Posterior cingulate gyrus (tissue), 11 donors: ENCODE data around the gene GLP2R.
A peak's percentile ranks its signal among the peaks of the same experiment; 100 is the strongest.
"Not testable (repeated sequence)": the region's sequence is repeated elsewhere in the genome, so short reads cannot be mapped to it uniquely, and the experiment has no call there.

Experiments
- DNase-seq, 10 donors: peaks; one replicate each; pipeline versions ENCODE4 v3.0.0 to v3.0.0-alpha.2; 2020 to 2021; ENCODE audit warnings: mixed read lengths in 3 of 10
- intact Hi-C: fragments of 100-400 bp; cut with DNase I; formaldehyde crosslinking; loops from one replicate; pipeline ENCODE4 v1.15.1; 2023

GLP2R gene

GRCh38 chr17:9825641-9826150 lies at the start of gene GLP2R:
Gene GLP2R, plus strand, starts transcription at chr17:9825924. Its CDS starts 140 bp downstream, at chr17:9826064.
- no peak for DNase-seq
- intact Hi-C loops: no loop called here

DNA sequence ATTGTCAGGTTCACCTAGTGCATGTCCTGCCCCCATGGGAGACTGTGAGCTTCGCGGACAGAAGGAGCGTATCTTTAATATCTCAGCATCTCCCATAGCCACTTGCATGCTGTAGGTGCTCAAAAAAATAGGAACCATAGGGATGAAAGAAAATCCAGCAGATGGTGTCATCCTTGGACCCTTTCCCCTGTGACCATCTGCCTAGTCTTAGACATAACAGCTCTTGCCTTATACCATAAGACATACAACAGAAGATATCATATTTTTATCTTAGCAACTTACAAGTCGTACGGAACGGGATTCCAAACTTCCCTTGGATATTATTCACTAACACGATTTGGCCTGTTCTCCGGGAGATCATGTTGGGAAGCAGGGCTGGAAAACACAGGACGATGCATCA lies 48.8 kb upstream of the GLP2R start:
- no peak for DNase-seq
- intact Hi-C loops: no loop called here

GRCh38 chr17:9780552-9780951 lies 45.2 kb upstream of the GLP2R start:
- intact Hi-C loops: no loop called here

DNA sequence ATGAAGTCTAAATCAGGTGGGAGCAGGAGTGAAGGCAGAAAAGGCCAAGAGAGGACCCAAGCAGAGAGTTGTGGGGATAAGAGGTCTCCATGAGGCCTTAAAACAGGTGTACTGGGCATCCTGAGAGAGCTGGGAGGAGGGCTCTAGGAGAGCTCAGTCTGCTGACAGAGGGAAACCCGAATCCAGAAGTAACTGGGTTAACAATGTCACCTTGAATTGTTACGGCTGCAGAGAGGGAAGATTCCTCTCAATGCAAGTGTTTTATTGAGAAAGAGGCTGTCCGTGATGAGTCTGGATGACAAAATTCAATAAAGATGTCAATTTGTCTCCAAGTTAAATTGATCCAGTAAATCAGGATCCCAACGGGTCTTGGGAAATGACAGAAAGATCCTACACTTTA lies 42.7 kb upstream of the GLP2R start:
- DNase-seq: no peak
- intact Hi-C loops: no loop called here

More at GRCh38 chr17:9780552-9780951, 45.2 kb upstream of the GLP2R start:
- DNase-seq: no peak

- intact Hi-C loops, DNase-seq: not testable (repeated sequence)
Measured at GRCh38 chr17:9783465-9783864, 42.3 kb upstream of the GLP2R start.

GRCh38 chr17:9784544-9784943 lies 41.2 kb upstream of the GLP2R start:
- DNase-seq: no peak
- intact Hi-C loops: no loop called here

DNA sequence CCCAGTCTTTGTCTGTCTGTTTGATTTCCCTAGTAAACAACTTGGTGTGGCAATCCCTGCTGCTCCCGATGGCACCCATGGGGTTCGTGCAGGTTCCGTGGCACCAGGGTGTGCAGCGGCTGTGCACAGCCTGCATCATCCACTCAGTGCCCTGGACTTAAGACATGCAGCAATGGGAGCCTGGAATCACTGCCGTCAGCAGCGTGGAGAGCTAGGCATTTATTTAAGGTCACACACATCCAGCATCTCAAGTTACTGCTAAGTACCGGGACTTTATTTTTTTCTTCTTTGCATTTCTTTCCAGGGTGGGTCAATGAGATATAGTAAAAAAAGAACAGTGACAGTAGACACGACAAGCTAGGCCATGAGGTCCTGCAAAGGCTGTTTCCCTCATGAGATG lies 37.1 kb upstream of the GLP2R start:
- intact Hi-C loops: no loop called here
- DNase-seq: no peak

DNA sequence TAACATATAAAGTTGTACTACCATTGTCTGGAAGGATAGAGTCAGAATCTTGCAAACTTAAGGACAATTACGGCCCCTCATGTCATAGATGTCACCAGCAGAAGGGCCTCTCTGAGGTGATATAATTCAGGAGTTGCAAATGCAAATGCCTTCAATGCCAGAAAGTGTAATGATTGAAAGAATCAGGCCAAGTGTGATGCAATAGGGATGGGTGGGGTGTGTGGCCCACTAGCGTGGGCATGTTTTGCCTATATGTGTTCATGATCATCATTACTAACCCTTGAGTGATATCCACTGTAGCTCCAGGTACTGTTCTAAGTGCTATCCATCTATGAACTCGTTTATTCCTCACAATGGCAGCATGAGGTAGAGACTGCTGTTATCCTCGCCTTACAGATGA lies 35.4 kb upstream of the GLP2R start:
- intact Hi-C loops: no loop called here
- DNase-seq: no peak

GRCh38 chr17:9790889-9791876 lies 34.5 kb upstream of the GLP2R start, which contains the start of gene DHRS7C:
Gene DHRS7C, minus strand, starts transcription at chr17:9791592. Its CDS starts 308 bp downstream, at chr17:9791284.
- peak in 1 of 10 donors; percentile 75 for DNase-seq
- intact Hi-C loops: no loop called here

- no peak for DNase-seq
- intact Hi-C loops: no loop called here
Measured at GRCh38 chr17:9792181-9792840, 33.4 kb upstream of the GLP2R start.

- no peak for DNase-seq
- intact Hi-C loops: no loop called here
Measured at GRCh38 chr17:9798008-9798407, 27.7 kb upstream of the GLP2R start.

- intact Hi-C loops: no loop called here
- no peak for DNase-seq
Measured at GRCh38 chr17:9798724-9799123, 27.0 kb upstream of the GLP2R start.

DNA sequence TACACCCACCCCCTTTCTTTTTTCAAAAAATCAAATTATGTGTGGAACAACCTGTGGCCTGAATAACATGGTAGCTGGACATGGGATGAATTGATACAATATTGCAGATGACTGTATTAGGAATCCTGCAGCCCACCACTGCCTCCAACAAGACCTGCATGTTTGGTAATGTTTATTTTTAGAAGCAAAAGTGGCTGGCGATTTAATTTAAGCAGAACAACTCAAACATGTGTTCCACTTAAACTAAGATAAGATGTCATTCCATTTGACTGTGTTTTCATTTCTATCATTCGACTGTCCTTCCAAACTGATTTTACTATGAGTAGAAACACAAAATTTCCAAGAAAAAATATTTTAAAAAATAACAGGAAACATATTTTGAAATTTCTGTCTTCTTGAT lies 24.2 kb upstream of the GLP2R start:
- intact Hi-C loops: no loop called here
- no peak for DNase-seq

GRCh38 chr17:9802294-9802693 lies 23.4 kb upstream of the GLP2R start:
- DNase-seq: no peak
- intact Hi-C loops: no loop called here

DNA sequence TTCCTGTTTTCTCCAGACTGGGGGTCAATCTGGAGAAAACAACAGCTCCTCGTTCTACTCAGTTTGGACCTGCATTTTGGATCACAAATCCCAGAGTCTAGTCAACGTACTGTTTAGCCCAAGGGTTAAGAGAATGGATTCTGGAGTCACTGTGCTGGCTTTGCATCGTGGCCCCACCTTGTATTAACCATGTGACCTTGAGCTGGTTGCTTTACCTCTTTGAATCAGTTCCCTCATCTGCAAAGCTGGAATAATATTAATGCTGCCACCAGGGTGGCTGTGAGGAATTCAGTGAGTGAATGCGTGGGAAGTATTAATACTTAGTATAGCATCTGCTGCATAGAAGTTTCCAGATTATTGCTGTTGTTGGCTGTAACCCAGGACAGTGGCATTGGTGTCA lies 23.0 kb upstream of the GLP2R start:
- DNase-seq: no peak
- intact Hi-C loops: no loop called here

GRCh38 chr17:9805769-9806168 lies 20.0 kb upstream of the GLP2R start:
- intact Hi-C loops: loop anchor here (1.0 kb wide), 1 partner anchor 81 kb away; no protein-coding TSS in a partner anchor

DNA sequence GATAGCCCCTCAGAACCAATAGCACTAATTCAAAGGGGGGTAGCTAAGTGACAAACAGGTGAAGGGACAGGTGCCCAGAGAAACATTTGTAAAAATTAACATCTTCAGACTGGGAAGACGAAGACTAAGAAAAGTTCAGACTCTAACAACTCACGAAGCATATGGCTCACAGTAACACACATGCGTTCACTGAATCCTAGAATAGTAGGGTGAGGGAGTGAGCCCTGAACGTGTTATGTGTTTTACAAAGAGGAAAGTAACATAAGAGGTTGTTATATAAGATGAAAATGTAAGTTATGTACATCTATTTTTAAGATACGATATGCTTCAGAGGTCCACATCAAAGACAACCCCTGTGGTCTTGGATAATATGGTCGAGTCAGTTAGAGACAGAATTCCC lies 19.0 kb upstream of the GLP2R start:
- intact Hi-C loops: loop anchor here (1.0 kb wide), 1 partner anchor 80 kb away; no protein-coding TSS in a partner anchor
- no peak for DNase-seq

More at GRCh38 chr17:9805769-9806168, 20.0 kb upstream of the GLP2R start:
- DNase-seq: no peak

GRCh38 chr17:9809409-9809808 lies 16.3 kb upstream of the GLP2R start:
- intact Hi-C loops: no loop called here

GRCh38 chr17:9810100-9810949 lies 15.4 kb upstream of the GLP2R start:
- intact Hi-C loops: no loop called here
- DNase-seq: no peak

More at GRCh38 chr17:9809409-9809808, 16.3 kb upstream of the GLP2R start:
- DNase-seq: no peak

DNA sequence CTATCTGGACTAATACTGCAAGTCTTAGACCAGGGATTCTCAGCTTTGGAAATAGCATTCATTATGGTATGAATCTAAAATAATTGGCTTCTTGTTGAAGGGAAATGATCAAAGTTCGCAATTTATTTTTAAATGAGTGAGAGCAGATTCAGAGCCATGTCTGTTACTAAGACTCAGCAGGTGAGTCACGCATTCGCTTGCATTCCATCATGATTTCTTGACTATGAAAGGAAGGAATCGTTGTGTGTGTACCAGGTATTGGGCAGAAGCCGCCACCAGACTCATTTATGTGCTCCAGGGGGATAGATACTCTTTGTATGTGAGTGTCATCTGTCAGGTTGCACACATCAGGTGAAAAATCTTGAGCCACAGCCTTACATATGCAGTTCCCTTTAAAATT lies 14.6 kb upstream of the GLP2R start:
- intact Hi-C loops: no loop called here
- no peak for DNase-seq
